ENCODE results near the gene ATG4C. TPM values are rescaled to one million over a fixed set of nuclear protein-coding genes. Genes with fewer than 3 reads are reported as not detected.

The ATG4C gene
- total and polyA plus RNA-seq, 10 of the 15 experiments (the other 5 are each of a cell fraction or from before 2014, with no cell fraction given) = 8.1 to 30.9 (median 18.9) TPM

DNA sequence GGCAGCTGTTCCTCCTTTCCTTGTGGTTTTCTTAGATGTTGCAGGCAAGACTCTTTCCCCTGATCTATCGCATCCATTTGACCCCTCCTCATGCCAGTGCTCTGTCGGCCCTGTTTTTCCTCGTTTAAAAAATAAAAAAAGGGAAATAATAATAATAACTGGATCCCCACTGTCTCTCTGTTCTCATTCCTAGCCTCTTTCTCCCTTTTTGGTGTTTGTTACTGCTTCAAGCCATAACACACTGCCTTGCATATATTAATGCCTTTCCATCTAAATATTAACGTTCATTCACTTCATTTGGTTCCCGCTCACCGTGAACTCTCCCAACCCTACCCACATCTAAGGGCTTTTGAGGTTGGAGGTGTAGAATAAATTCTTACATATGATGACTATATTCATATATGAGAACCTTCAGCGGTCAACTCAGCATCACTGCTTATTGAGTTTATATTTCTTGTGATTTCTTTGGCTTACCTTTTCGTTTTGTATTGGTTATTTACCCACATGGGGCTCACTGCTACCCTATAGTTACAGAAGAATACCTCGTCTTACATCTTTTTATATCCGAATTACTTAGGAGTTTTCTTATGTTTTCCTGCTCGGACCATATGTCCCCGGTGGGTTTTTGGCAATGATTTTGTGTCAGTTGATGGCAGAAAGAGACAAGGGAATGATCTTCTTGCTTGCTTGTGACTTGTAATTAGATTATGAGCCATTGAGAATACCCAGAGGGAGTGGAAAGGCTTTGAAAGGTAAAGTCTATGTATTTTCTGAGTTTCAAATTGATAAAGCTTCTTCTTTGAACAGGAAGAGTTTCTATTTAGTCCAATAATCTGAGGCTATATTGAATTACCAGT lies 805 bp downstream of the ATG4C start:
- SMC1A ChIA-PET (ENCODE audit: uncharacterized antibody, unreplicated experiment) = interaction anchor here (0.7 to 1.5 kb wide), 6 partner anchors 10 to 57 kb away, joined by 3 to 7 read pairs (median 5); no protein-coding TSS in a partner anchor
- intact Hi-C loops (cut with micrococcal nuclease; ENCODE audit: unreplicated experiment) = loop anchor here (2.0 to 5.0 kb wide), 3 partner anchors 26 to 347 kb away; partner anchors contain the start of gene USP1

DNA sequence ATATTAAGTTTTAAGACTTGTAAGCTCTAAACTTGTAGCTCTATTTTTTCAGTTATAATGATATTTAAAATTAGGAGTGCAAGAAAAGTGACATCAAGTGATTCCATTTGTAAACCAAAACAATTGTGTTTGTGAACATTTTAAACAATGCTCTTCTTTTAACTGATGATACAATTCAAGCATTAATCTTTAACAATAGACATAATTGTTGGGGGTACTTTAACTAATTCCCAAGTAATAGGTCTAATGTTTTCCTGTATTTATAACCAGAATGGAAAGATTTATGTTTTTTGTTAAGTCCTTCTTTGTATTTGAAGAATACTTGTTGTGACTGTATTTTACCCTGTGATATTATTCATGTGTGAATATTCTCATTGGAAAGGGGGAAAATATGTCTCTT lies 6.8 kb downstream of the ATG4C start:
- ChIA-PET CTCF (interaction anchor here (0.6 to 0.9 kb wide), 2 partner anchors 12 to 16 kb away, joined by 3 read pairs; no protein-coding TSS in a partner anchor), SMC1A (ENCODE audit: uncharacterized antibody, unreplicated experiment) (interaction anchor here (2.1 kb wide), 1 partner anchor 20 kb away, joined by 7 read pairs; no protein-coding TSS in a partner anchor), RAD21 (ENCODE audit: unreplicated experiment) (interaction anchor here (0.8 kb wide), 1 partner anchor 20 kb away, joined by 3 read pairs; no protein-coding TSS in a partner anchor), POLR2A (no interaction called here)
- in situ Hi-C loops (cut with MboI) = no loop called here
- Histone ChIP-seq H3K4me1 (ENCODE audit: control insufficient read depth, insufficient read depth, low read length) (no peaks in the 10 kb centered on the region), H4K20me1 (ENCODE audit: control insufficient read depth, insufficient read depth) (no peaks in the 10 kb centered on the region), H3K9ac (ENCODE audit: control insufficient read depth, insufficient read depth, low read length) (no peak overlapping the region), H3K36me3 (ENCODE audit: control insufficient read depth in 2 of 2, insufficient read depth in 2 of 2, low read length in 1 of 2) (no peaks in the 10 kb centered on the region), H3K27ac (ENCODE audit: control insufficient read depth, insufficient read depth) (no peak overlapping the region), H3K79me2 (ENCODE audit: control insufficient read depth, insufficient read depth, low read length) (peaks cover 8% of the 10 kb centered on the region), H3K4me3 (no peak overlapping the region), H3K9me3 (replicated peaks; ENCODE audit: control insufficient read depth, insufficient read depth, low read length) (no peaks in the 10 kb centered on the region), H3K27me3 (replicated peaks in 1 of 2; ENCODE audit: control insufficient read depth in 2 of 2, insufficient read depth in 2 of 2, low read length in 1 of 2) (no peaks in the 10 kb centered on the region), H2AFZ (ENCODE audit: control insufficient read depth, low read depth, low read length) (no peak overlapping the region), H3K4me2 (ENCODE audit: control insufficient read depth, insufficient read depth) (no peak overlapping the region)
- BruUV-seq (replicated peaks) = no TSS peak
- FAIRE-seq (no peak), ATAC-seq (no peak), DNase-seq (ENCODE audit: low read depth, low spot score) (no peak)
- TF ChIP-seq MTA2 (IDR thresholded peaks at IDR 0.05; ENCODE audit: low read depth) = no peak
- TF ChIP-seq ZNF384 (IDR thresholded peaks at IDR 0.05; ENCODE audit: borderline replicate concordance, low read depth, low read length) = no peak
- TF ChIP-seq, protein P1, sequence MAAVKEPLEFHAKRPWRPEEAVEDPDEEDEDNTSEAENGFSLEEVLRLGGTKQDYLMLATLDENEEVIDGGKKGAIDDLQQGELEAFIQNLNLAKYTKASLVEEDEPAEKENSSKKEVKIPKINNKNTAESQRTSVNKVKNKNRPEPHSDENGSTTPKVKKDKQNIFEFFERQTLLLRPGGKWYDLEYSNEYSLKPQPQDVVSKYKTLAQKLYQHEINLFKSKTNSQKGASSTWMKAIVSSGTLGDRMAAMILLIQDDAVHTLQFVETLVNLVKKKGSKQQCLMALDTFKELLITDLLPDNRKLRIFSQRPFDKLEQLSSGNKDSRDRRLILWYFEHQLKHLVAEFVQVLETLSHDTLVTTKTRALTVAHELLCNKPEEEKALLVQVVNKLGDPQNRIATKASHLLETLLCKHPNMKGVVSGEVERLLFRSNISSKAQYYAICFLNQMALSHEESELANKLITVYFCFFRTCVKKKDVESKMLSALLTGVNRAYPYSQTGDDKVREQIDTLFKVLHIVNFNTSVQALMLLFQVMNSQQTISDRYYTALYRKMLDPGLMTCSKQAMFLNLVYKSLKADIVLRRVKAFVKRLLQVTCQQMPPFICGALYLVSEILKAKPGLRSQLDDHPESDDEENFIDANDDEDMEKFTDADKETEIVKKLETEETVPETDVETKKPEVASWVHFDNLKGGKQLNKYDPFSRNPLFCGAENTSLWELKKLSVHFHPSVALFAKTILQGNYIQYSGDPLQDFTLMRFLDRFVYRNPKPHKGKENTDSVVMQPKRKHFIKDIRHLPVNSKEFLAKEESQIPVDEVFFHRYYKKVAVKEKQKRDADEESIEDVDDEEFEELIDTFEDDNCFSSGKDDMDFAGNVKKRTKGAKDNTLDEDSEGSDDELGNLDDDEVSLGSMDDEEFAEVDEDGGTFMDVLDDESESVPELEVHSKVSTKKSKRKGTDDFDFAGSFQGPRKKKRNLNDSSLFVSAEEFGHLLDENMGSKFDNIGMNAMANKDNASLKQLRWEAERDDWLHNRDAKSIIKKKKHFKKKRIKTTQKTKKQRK (IDR thresholded peaks at IDR 0.05; ENCODE audit: low read depth, low read length) = no peak
- no peak for TF ChIP-seq RCOR1 (conservative IDR thresholded peaks at IDR 0.05; ENCODE audit: low read depth, low read length)
- TF ChIP-seq ESRRA (IDR thresholded peaks at IDR 0.05; ENCODE audit: low read length) = no peak
- TF ChIP-seq RAD21 (IDR thresholded peaks at IDR 0.05; ENCODE audit: insufficient read depth, low read depth, low read length) = no peak
- TF ChIP-seq PAX5 (IDR thresholded peaks at IDR 0.05; ENCODE audit: borderline replicate concordance, low read depth, low read length) = no peak
- no peak for TF ChIP-seq TCF7 (IDR thresholded peaks at IDR 0.05; ENCODE audit: borderline replicate concordance)
- no peak for TF ChIP-seq YBX1 (IDR thresholded peaks at IDR 0.05)
- TF ChIP-seq RUNX3 (IDR thresholded peaks at IDR 0.05; ENCODE audit: low read length) = no peak
- no peak for TF ChIP-seq SIX5 (IDR thresholded peaks at IDR 0.05; ENCODE audit: low read depth, low read length, severe bottlenecking)
- intact Hi-C loops (cut with micrococcal nuclease; ENCODE audit: unreplicated experiment) = no loop called here

More for the DNA sequence above, 805 bp downstream of the ATG4C start:
- Histone ChIP-seq H3K27me3 (replicated peaks in 1 of 2; ENCODE audit: control insufficient read depth in 2 of 2, insufficient read depth in 2 of 2, low read length in 1 of 2) (no peaks in the 10 kb centered on the region), H3K79me2 (ENCODE audit: control insufficient read depth, insufficient read depth, low read length) (peaks cover 22% of the 10 kb centered on the region), H4K20me1 (ENCODE audit: control insufficient read depth, insufficient read depth) (no peaks in the 10 kb centered on the region), H3K27ac (ENCODE audit: control insufficient read depth, insufficient read depth) (peak overlapping the region; percentile 94), H3K4me2 (ENCODE audit: control insufficient read depth, insufficient read depth) (peak overlapping the region; percentile 66), H3K36me3 (ENCODE audit: control insufficient read depth in 2 of 2, insufficient read depth in 2 of 2, low read length in 1 of 2) (no peaks in the 10 kb centered on the region), H3K9me3 (replicated peaks; ENCODE audit: control insufficient read depth, insufficient read depth, low read length) (no peaks in the 10 kb centered on the region), H3K9ac (ENCODE audit: control insufficient read depth, insufficient read depth, low read length) (peak overlapping the region; percentile 74), H2AFZ (ENCODE audit: control insufficient read depth, low read depth, low read length) (peak overlapping the region; percentile 99), H3K4me1 (ENCODE audit: control insufficient read depth, insufficient read depth, low read length) (no peaks in the 10 kb centered on the region), H3K4me3 (peak overlapping the region; percentile 100)
- FAIRE-seq = peak; percentile 47
- ChIA-PET POLR2A (interaction anchor here (1.2 kb wide), 1 partner anchor 10 kb away, joined by 6 read pairs; no protein-coding TSS in a partner anchor), RAD21 (ENCODE audit: unreplicated experiment) (interaction anchor here (0.9 to 1.8 kb wide), 8 partner anchors 11 to 345 kb away, joined by 3 to 9 read pairs (median 5); no protein-coding TSS in a partner anchor), CTCF (interaction anchor here (0.6 to 1.8 kb wide), 6 partner anchors 10 to 277 kb away, joined by 3 to 13 read pairs (median 4); no protein-coding TSS in a partner anchor)
- peak; percentile 50 for ATAC-seq
- WGBS (ENCODE audit: insufficient coverage, insufficient replicate concordance, low lambda C conversion rate, missing lambda C conversion rate) = 10% methylated on average over 12 of the region's 12 CpGs
- in situ Hi-C loops (cut with MboI) = no loop called here
- TSS peak; percentile 85 for BruUV-seq (replicated peaks)
- TF ChIP-seq RAD51 (IDR thresholded peaks at IDR 0.05) = no peak
- TF ChIP-seq MEF2B (IDR thresholded peaks at IDR 0.05; ENCODE audit: partially characterized antibody, poor library complexity, severe bottlenecking) = peak; percentile 3
- no peak for DNase-seq (ENCODE audit: low read depth, low spot score)
